Activated CD8-positive, alpha-beta memory T cell treated with anti-CD3 and anti-CD28 coated beads for 48 hours (primary cell): ENCODE measurements around the gene WWC2.
A peak's percentile ranks its signal among the peaks of the same experiment; 100 is the strongest.

ENCODE experiments used
- DNase-seq, 3 experiments: peaks; one replicate each; pipeline ENCODE4 v3.0.0-alpha.2; 2020; ENCODE audit warnings: low read depth in 2 of 3, low spot score in 2 of 3

The WWC2 gene

GRCh38 chr4:183254162-183254561, 155.1 kb downstream of the WWC2 start:
- no peak for DNase-seq

DNA sequence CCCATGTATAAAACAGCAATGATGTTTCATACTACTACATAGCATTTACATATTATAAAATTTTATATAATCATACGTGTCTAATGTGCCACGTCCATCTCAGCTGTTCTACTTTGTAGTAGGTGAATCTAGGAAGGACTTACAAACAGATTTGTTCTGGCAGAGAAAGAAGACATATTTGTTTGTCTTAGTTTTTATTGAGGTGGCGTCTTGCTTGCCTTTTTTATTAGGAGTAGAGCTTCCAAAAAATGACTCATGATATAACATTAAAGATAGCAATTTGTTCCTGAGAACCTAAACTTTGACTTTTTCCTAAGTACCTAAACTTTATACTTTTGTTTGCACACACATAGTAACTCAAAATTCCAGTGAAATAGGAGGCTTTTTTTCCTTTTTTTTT, 156.4 kb downstream of the WWC2 start:
- DNase-seq: no peak

GRCh38 chr4:183256343-183256742, 157.3 kb downstream of the WWC2 start:
- DNase-seq: no peak

DNA sequence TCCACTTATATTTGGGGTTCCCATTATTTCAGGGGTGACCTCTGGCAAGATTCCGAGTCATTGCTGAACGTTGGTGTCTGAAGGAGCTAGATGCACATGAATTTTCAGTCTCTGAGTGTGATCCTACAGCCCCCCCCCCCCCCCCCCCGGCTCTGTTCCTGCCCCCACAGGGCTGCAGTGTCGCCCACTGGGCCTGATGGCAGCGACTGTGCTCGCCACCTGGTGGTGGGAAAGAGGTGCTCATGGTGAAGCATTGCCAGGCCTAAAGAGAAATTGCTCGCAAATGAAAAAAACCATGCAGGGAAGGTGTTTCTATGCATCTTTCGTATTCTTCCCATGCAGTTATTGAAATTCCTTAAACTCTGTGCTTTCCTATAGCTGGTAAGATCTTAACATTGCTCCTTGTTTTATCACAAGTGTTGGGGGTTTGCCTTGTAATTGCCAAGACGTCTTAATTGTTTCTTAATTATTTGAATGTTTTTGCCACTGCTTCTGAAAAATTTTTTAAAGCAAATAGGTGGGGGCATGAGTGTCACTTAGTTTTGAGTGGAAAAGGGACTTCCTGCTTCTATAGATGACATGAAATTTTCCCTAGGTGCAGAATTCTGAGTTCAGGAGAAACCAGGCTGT, 157.8 kb downstream of the WWC2 start:
- DNase-seq: peak in 1 of 3 experiments; percentile 17

DNA sequence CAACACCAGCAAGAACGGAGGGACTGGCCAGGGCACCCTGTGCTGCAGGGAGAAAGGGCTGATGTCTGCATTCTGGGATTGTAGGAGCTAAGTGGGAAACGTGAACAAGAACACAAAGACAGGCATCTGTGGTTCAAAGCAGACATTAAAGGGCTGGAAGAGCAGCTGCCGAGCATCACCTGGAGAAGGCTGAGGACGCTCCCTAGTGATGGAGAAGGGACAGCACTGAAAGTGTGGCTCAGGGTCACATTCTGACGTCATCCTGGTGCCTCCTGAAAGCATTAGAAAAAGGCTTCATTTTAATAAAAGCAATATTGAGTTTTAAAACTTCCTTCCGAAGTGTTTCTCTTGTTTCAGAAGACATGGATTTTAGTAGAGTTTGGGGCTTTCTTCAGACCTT, 158.8 kb downstream of the WWC2 start:
- no peak for DNase-seq

DNA sequence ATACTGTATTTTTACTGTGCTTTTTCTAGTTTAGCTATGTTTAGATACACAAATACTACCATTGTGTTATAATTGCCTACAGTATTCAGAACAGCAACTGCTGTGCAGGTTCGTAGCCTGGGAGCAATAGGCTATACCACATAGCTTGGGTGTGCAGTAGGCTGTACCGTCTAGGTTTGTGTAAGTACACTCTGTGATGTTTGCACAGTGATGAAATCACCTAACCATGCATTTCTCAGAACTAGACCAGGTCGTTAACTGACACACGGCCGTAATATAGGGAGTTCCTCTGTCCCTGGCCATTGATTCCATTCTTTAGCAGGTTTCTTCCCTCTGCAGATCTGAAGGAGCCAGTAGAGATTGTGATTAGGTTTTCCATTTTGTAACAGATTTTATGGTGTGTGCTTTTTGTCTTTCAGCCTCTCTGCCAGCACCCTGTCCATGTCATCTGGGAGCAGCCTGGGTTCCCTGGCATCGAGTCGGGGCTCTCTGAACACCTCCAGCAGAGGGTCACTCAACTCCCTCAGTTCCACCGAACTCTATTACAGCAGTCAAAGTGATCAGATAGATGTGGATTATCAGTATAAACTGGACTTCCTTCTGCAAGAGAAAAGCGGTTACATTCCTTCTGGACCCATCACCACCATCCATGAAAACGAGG, 161.6 kb downstream of the WWC2 start:
- DNase-seq: no peak

GRCh38 chr4:183261953-183262775, 163.1 kb downstream of the WWC2 start:
- peak; percentile 20 to 58 (median 40) for DNase-seq

GRCh38 chr4:183262776-183263100, 163.7 kb downstream of the WWC2 start:
- no peak for DNase-seq

GRCh38 chr4:183263787-183264386, 164.8 kb downstream of the WWC2 start:
- no peak for DNase-seq

DNA sequence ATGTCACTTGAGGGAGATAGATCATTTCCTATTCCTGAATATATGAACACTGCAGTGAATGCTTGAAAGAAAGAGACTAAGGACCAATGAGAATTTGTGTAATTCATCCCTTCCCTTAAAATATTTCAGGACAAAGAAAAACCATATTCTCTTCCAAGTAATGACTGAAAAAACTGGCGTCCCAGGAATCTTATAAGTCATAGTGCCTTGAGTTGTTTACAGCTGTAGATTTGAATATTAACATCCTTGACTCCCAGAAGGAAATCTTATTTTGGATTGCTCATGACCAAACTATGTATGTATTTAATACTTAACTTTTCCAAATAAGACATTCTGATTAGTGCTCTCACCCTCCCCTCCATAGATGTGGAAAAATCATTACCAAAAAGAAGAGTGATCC, 165.6 kb downstream of the WWC2 start:
- no peak for DNase-seq

- no peak for DNase-seq
Measured at GRCh38 chr4:183266371-183266770, 167.3 kb downstream of the WWC2 start.

DNA sequence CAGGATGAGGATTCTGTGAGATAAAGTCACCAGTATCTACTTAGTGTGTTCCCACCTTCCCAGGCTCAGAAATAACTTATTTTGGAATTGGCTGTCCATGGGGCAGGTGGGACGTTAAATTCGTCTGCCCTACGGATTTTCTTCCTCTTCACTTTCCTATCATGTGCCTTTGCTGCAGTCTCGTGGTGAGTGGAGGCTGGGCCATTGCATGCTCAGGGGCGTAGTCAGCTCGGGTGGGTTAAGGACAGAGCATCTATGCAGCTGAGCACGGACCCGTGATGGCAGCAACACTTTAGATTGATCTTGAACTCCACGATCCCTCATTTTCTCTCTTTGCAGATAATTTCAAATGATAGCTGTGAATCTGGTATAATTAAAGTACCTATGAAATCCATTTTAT, 169.5 kb downstream of the WWC2 start:
- DNase-seq: no peak

- DNase-seq: no peak
Measured at GRCh38 chr4:183272384-183272783, 173.3 kb downstream of the WWC2 start.

DNA sequence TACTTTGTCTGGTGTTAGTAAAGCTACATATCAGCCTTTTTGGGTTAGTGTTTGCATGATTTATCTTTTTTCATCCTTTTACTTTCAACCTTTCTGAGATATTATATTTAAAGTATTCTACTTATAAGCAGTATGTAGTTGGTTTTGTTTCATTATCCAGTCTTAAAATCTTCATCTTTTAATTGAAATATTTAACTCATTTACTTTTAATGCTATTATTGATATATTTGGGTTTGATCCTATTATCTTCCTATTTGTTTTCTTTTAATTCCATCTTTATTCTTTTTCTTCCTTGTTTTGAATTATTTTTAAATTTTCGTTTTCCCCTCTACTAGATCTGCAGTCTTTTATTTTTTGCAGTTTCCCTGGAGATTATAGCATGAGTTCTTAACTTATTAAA, 177.0 kb downstream of the WWC2 start:
- no peak for DNase-seq

DNA sequence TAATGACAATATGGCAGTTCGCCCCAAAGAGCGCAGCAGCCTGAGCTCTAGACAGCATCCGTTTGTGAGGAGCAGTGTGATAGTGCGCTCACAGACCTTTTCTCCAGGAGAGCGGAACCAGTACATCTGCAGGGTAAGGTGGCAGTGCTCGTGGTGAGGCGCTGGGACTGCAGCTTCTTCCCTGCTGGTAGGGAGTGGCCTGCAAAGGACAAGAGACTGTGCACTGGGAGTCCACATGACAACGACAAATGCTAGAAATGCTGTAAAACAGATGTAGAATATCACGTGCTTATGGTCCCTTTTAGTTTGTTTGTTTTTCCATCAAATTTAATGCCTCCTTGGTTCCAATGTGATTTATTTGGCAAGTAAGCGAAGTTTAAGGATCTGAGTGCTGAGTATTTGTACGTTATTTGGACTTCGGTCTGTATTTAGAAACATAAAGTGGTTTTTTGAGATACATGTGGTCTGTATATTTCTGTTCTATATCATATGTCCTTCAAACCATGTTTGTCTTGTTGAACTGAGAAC, 185.3 kb downstream of the WWC2 start:
- DNase-seq: no peak

GRCh38 chr4:183284965-183285364, 185.9 kb downstream of the WWC2 start:
- no peak for DNase-seq

DNA sequence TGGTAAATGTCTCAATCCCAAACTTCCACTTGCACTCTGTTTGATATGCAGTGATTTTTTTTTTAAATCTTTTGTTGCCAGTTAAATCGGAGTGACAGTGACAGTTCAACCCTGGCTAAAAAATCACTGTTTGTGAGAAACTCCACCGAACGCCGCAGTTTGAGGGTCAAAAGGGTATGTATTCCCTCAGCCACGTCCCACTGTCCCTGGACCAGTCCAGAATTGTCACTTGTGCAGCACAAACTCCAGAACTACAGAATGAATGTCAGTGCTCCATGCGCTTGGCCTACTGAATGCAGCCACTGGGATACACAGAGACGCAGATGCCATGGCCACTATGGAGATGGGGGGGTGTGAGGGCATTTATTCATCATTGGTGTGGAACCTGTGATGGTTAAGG, 186.8 kb downstream of the WWC2 start:
- DNase-seq: no peak

GRCh38 chr4:183286590-183287308, 187.7 kb downstream of the WWC2 start:
- no peak for DNase-seq

GRCh38 chr4:183287309-183287659, 188.2 kb downstream of the WWC2 start:
- DNase-seq: no peak

DNA sequence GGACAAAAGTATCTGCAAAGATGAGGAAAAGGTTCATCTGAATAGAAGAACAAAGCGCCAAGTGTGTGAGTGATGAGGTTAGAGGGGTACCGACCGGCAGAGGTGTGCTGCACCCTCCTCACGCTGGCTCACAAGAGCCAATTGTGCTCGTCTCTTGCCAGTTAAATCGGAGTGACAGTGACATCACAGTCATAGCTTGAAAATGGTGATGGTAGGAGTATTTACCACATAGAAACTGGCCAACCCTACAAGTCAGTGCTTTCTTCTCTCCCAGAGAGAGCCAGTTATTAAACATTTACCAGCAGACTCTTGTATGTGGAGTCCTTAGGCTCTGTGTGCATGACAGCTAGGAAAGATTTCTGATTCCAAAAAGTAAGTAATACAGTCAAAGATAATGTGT, 188.6 kb downstream of the WWC2 start:
- no peak for DNase-seq

GRCh38 chr4:183288955-183289354, 189.9 kb downstream of the WWC2 start:
- DNase-seq: no peak
